Keratinocyte (primary cell): ENCODE data around the gene IARS2. TPM values are rescaled to one million over a fixed set of nuclear protein-coding genes. Genes with fewer than 3 reads are reported as not detected.

ENCODE experiments used
- DNase-seq: peaks from one replicate; pipeline ENCODE4 v3.0.0-alpha.2; 2011; ENCODE audit warnings: low read depth, missing footprints, low spot score
- FAIRE-seq: peaks from 2 replicates; lab custom pipeline; 2011; peaks lifted over from hg19 to GRCh38; lab: Jason Lieb, UNC
- H2AFZ ChIP-seq: 2 replicates; pipeline ENCODE4 v1.6.0; 2012; ENCODE audit warnings: low read length, control low read depth, inconsistent platforms; ENCODE audit not compliant: control insufficient read depth
- H3K27ac ChIP-seq: 2 replicates; pipeline ENCODE4 v1.5.1; 2011; ENCODE audit warnings: low read length; ENCODE audit not compliant: control insufficient read depth, insufficient read depth
- H3K27me3 ChIP-seq: 3 replicates; pipeline ENCODE4 v1.6.0; 2011; ENCODE audit warnings: low read length; ENCODE audit not compliant: control insufficient read depth, insufficient read depth; ENCODE audit errors: extremely low read depth
- H3K36me3 ChIP-seq, 2 experiments: 2 replicates in 1 of 2; 3 replicates in 1 of 2; pipeline ENCODE4 v1.5.1; 2011; ENCODE audit warnings: low read length in 2 of 2, mild to moderate bottlenecking in 1 of 2; ENCODE audit not compliant: control insufficient read depth in 2 of 2, insufficient read depth in 2 of 2; ENCODE audit errors: extremely low read depth in 1 of 2
- H3K4me1 ChIP-seq: 3 replicates; pipeline ENCODE4 v1.5.1; 2011; ENCODE audit warnings: low read length; ENCODE audit not compliant: control insufficient read depth, insufficient read depth; ENCODE audit errors: extremely low read depth
- H3K4me2 ChIP-seq: 3 replicates; pipeline ENCODE4 v1.6.0; 2011; ENCODE audit warnings: low read depth, low read length; ENCODE audit not compliant: control insufficient read depth, insufficient read depth; ENCODE audit errors: extremely low read depth
- H3K4me3 ChIP-seq, 3 experiments: fragments of 200-600 bp in 1 of 3; sonication (generic) in 1 of 3; 2 replicates in 2 of 3; 3 replicates in 1 of 3; pipeline ENCODE4 v1.5.1; 2011 to 2016; ENCODE audit warnings: low read length in 3 of 3, mild to moderate bottlenecking in 3 of 3, control low read depth in 2 of 3, inconsistent platforms in 1 of 3, low read depth in 1 of 3, mixed read lengths in 1 of 3, mixed run types in 1 of 3, moderate library complexity in 1 of 3; ENCODE audit not compliant: control insufficient read depth in 2 of 3, insufficient read depth in 2 of 3; ENCODE audit errors: extremely low read depth in 1 of 3
- H3K79me2 ChIP-seq: 2 replicates; pipeline ENCODE4 v1.6.0; 2012; ENCODE audit warnings: low read length; ENCODE audit not compliant: control insufficient read depth, insufficient read depth
- H3K9ac ChIP-seq: 3 replicates; pipeline ENCODE4 v1.6.0; 2011; ENCODE audit warnings: low read length; ENCODE audit not compliant: control insufficient read depth, insufficient read depth; ENCODE audit errors: extremely low read depth
- H3K9me1 ChIP-seq: 3 replicates; pipeline ENCODE4 v1.6.0; 2011; ENCODE audit warnings: low read length; ENCODE audit not compliant: control insufficient read depth, insufficient read depth; ENCODE audit errors: extremely low read depth
- H3K9me3 ChIP-seq: 2 replicates; pipeline ENCODE4 v1.5.1; 2012; ENCODE audit warnings: low read depth, low read length; ENCODE audit not compliant: control insufficient read depth
- H4K20me1 ChIP-seq: 3 replicates; pipeline ENCODE4 v1.6.0; 2011; ENCODE audit warnings: low read length; ENCODE audit not compliant: control insufficient read depth, insufficient read depth; ENCODE audit errors: extremely low read depth
- EZH2 ChIP-seq: IDR thresholded peaks from one replicate; pipeline ENCODE4 v1.6.1; 2012; ENCODE audit warnings: inconsistent platforms, mild to moderate bottlenecking, low read length, moderate library complexity
- dilution Hi-C: fragments of 300-500 bp; cut with MboI; formaldehyde crosslinking; loops from one replicate; pipeline ENCODE4 v1.7.0; 2020; ENCODE audit warnings: low sequenced_read_pairs; ENCODE audit not compliant: extremely low pct_ligation_motif_present
- polyA plus RNA-seq, 5 experiments: library from polyadenylated mRNA; depleted of rRNA in 3 of 5; stranded (reverse) in 3 of 5; stranded (forward) in 1 of 5; unstranded in 1 of 5; fragments of >200 nt; gene quantifications; 1 replicate in 1 of 5; 2 replicates in 3 of 5; 3 replicates in 1 of 5; pipeline versions ENCODE4 v1.2.1 to v1.2.3, GENCODE V29; 2011 to 2012; ENCODE audit warnings: missing spikeins in 2 of 5, low read depth in 1 of 5, low replicate concordance in 1 of 5
- TF ChIP-seq, protein P1 (sequence below), 3 experiments: IDR thresholded peaks in 1 of 3; conservative IDR thresholded peaks in 1 of 3; optimal IDR thresholded peaks in 1 of 3; 2 replicates in 2 of 3; 3 replicates in 1 of 3; pipeline versions ENCODE3 to v1.5.1; 2011; ENCODE audit warnings: low read length in 3 of 3, mild to moderate bottlenecking in 3 of 3, moderate library complexity in 2 of 3, control low read depth in 1 of 3, inconsistent platforms in 1 of 3; ENCODE audit not compliant: insufficient read depth in 2 of 3; ENCODE audit errors: extremely low read depth in 1 of 3

Gene IARS2
- polyA plus RNA-seq, 1 donor (not counting 4 experiments of a cell fraction or from before 2014, with no cell fraction given), result 69.0 TPM

- no peaks in the 10 kb centered on the region for H3K9me1 ChIP-seq
- H3K4me3 ChIP-seq, result no peak overlapping the region
- no peak overlapping the region for H3K9ac ChIP-seq
- dilution Hi-C loops, result no loop called here
- no peaks in the 10 kb centered on the region for H3K9me3 ChIP-seq
- H2AFZ ChIP-seq, result no peak overlapping the region
- H3K4me1 ChIP-seq, result no peaks in the 10 kb centered on the region
- H3K27me3 ChIP-seq, result no peaks in the 10 kb centered on the region
- FAIRE-seq (no peak), DNase-seq (no peak)
- H3K36me3 ChIP-seq, result peaks cover 2 to 13% of the 10 kb centered on the region in 2 experiments
- no peak overlapping the region for H3K27ac ChIP-seq
- no peaks in the 10 kb centered on the region for H4K20me1 ChIP-seq
- H3K79me2 ChIP-seq, result no peaks in the 10 kb centered on the region
- no peak for TF ChIP-seq EZH2
- TF ChIP-seq, protein P1, sequence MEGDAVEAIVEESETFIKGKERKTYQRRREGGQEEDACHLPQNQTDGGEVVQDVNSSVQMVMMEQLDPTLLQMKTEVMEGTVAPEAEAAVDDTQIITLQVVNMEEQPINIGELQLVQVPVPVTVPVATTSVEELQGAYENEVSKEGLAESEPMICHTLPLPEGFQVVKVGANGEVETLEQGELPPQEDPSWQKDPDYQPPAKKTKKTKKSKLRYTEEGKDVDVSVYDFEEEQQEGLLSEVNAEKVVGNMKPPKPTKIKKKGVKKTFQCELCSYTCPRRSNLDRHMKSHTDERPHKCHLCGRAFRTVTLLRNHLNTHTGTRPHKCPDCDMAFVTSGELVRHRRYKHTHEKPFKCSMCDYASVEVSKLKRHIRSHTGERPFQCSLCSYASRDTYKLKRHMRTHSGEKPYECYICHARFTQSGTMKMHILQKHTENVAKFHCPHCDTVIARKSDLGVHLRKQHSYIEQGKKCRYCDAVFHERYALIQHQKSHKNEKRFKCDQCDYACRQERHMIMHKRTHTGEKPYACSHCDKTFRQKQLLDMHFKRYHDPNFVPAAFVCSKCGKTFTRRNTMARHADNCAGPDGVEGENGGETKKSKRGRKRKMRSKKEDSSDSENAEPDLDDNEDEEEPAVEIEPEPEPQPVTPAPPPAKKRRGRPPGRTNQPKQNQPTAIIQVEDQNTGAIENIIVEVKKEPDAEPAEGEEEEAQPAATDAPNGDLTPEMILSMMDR (optimal IDR thresholded peaks at IDR 0.05 in 1 of 3, IDR thresholded peaks at IDR 0.05 in 1 of 3, conservative IDR thresholded peaks at IDR 0.05 in 1 of 3; ENCODE audit: extremely low read depth in 1 of 3, insufficient read depth in 2 of 3, low read length in 3 of 3), result peak in 2 of 3 experiments; percentile 37 to 52
- H3K4me2 ChIP-seq, result no peak overlapping the region
Measured at GRCh38 chr1:220113136-220113695, 19.3 kb downstream of the IARS2 start.

- Histone ChIP-seq H2AFZ (no peak overlapping the region), H3K9ac (no peak overlapping the region), H3K27ac (no peak overlapping the region), H3K4me1 (no peaks in the 10 kb centered on the region), H3K79me2 (peaks cover 4% of the 10 kb centered on the region), H3K36me3 (peaks cover 0 to 5% of the 10 kb centered on the region in 2 experiments), H3K9me1 (no peaks in the 10 kb centered on the region), H3K4me2 (no peak overlapping the region), H3K27me3 (no peaks in the 10 kb centered on the region), H4K20me1 (no peaks in the 10 kb centered on the region), H3K9me3 (no peaks in the 10 kb centered on the region), H3K4me3 (no peak overlapping the region)
- TF ChIP-seq, protein P1 (optimal IDR thresholded peaks at IDR 0.05 in 1 of 3, IDR thresholded peaks at IDR 0.05 in 1 of 3, conservative IDR thresholded peaks at IDR 0.05 in 1 of 3; ENCODE audit: extremely low read depth in 1 of 3, insufficient read depth in 2 of 3, low read length in 3 of 3), result no peak
- no peak for TF ChIP-seq EZH2
- dilution Hi-C loops, result no loop called here
- DNase-seq, result no peak
- no peak for FAIRE-seq
Measured at GRCh38 chr1:220119043-220119512, 25.1 kb downstream of the IARS2 start.
